ENCODE measurements around the gene SBNO2.

SBNO2 gene

GRCh38 chr19:1167687-1168571 is 6.1 kb downstream of the SBNO2 start:
- no peak for DNase-seq (ENCODE audit: low read depth)

- no peak for DNase-seq (ENCODE audit: low read depth)
These were observed 7.0 kb downstream of the SBNO2 start for GRCh38 chr19:1166872-1167573.

GRCh38 chr19:1164684-1165531 is 9.2 kb downstream of the SBNO2 start:
- no peak for DNase-seq (ENCODE audit: low read depth)

- DNase-seq (ENCODE audit: low read depth), result no peak
These were observed 10.0 kb downstream of the SBNO2 start for GRCh38 chr19:1163934-1164683.

GRCh38 chr19:1163283-1163933 is 10.7 kb downstream of the SBNO2 start:
- no peak for DNase-seq (ENCODE audit: low read depth)

- no peak for DNase-seq (ENCODE audit: low read depth)
These were observed 11.4 kb downstream of the SBNO2 start for GRCh38 chr19:1162404-1163282.

GRCh38 chr19:1161716-1162115 is 12.4 kb downstream of the SBNO2 start:
- DNase-seq (ENCODE audit: low read depth), result no peak

- no peak for DNase-seq (ENCODE audit: low read depth)
These were observed 14.0 kb downstream of the SBNO2 start for GRCh38 chr19:1159864-1160595.

- no peak for DNase-seq (ENCODE audit: low read depth)
These were observed 15.1 kb downstream of the SBNO2 start for GRCh38 chr19:1158885-1159448.

- DNase-seq (ENCODE audit: low read depth), result no peak
These were observed 15.9 kb downstream of the SBNO2 start for GRCh38 chr19:1157931-1158884.

GRCh38 chr19:1156830-1157615 is 17.0 kb downstream of the SBNO2 start:
- DNase-seq (ENCODE audit: low read depth), result no peak

- DNase-seq (ENCODE audit: low read depth), result no peak
These were observed 17.7 kb downstream of the SBNO2 start for GRCh38 chr19:1156305-1156801.

GRCh38 chr19:1155352-1156304 is 18.4 kb downstream of the SBNO2 start:
- no peak for DNase-seq (ENCODE audit: low read depth)

GRCh38 chr19:1154731-1155351 is 19.2 kb downstream of the SBNO2 start:
- DNase-seq (ENCODE audit: low read depth), result no peak
